HepG2 (cell line): Measurements from ENCODE around the gene MXD3. TPM values are rescaled to one million over a fixed set of nuclear protein-coding genes. Genes with fewer than 3 reads are reported as not detected.

Source experiments
- ARHGAP35 ChIP-seq: sonication (generic); formaldehyde crosslinking; IDR thresholded peaks from 2 replicates; pipeline ENCODE4 v1.9.0; 2022; ENCODE audit warnings: mild to moderate bottlenecking, inconsistent platforms, moderate library complexity, missing genetic modification reagents, borderline replicate concordance
- ATF4 ChIP-seq, 2 experiments: fragments of 450-650 bp in 1 of 2; sonication (generic) in 1 of 2; formaldehyde crosslinking; IDR thresholded peaks; 2 replicates each; pipeline versions ENCODE4 v1.5.0 to v1.8.0; 2020 to 2022; ENCODE audit warnings: mild to moderate bottlenecking in 1 of 2, missing genetic modification reagents in 1 of 2
- EP300 ChIP-seq, 3 experiments: sonication (generic) in 1 of 3; formaldehyde crosslinking in 1 of 3; IDR thresholded peaks; 2 replicates each; pipeline versions ENCODE4 v1.5.1 to v1.6.1; 2011 to 2020; ENCODE audit warnings: low read depth in 2 of 3, low read length in 2 of 3, borderline replicate concordance in 1 of 3, improper control_type of control experiment in 1 of 3, mild to moderate bottlenecking in 1 of 3, missing genetic modification reagents in 1 of 3, moderate library complexity in 1 of 3
- GRHL1 ChIP-seq: sonication (generic); formaldehyde crosslinking; conservative IDR thresholded peaks from 2 replicates; pipeline ENCODE4 v1.8.0; 2022; ENCODE audit warnings: missing genetic modification reagents
- KLF9 ChIP-seq: IDR thresholded peaks from 2 replicates; pipeline ENCODE4 v1.6.1; 2016; ENCODE audit warnings: low read depth
- MED13 ChIP-seq: sonication (generic); formaldehyde crosslinking; IDR thresholded peaks from 2 replicates; pipeline ENCODE4 v1.5.0; 2020; ENCODE audit warnings: missing genetic modification reagents
- NCOA5 ChIP-seq: sonication (generic); formaldehyde crosslinking; IDR thresholded peaks from 2 replicates; pipeline ENCODE4 v1.4.0; 2020; ENCODE audit warnings: missing genetic modification reagents
- PAXIP1 ChIP-seq: sonication (generic); formaldehyde crosslinking; conservative IDR thresholded peaks from 2 replicates; pipeline ENCODE4 v1.4.0; 2020; ENCODE audit warnings: mild to moderate bottlenecking, missing genetic modification reagents, moderate library complexity
- ZNF337 ChIP-seq: sonication (generic); formaldehyde crosslinking; IDR thresholded peaks from 2 replicates; pipeline ENCODE4 v1.5.1; 2020; ENCODE audit warnings: missing genetic modification reagents, low read depth, mild to moderate bottlenecking, borderline replicate concordance
- ZNF501 ChIP-seq: sonication (generic); formaldehyde crosslinking; IDR thresholded peaks from 2 replicates; pipeline ENCODE4 v1.5.1; 2020; ENCODE audit warnings: mild to moderate bottlenecking, moderate library complexity, missing genetic modification reagents
- ZNF563 ChIP-seq: sonication (generic); formaldehyde crosslinking; IDR thresholded peaks from 2 replicates; pipeline ENCODE4 v1.8.0; 2022; ENCODE audit warnings: mild to moderate bottlenecking, moderate library complexity, missing genetic modification reagents
- polyA plus RNA-seq, 8 experiments: library from polyadenylated mRNA; depleted of rRNA in 3 of 8; stranded (reverse) in 7 of 8; unstranded in 1 of 8; fragments of >200 nt; fragmentation: Illumina TruSeq in 4 of 8; extraction: Trizol in 4 of 8; gene quantifications; 2 replicates each; pipeline versions ENCODE4 v1.2.1 to v1.2.3, GENCODE V29; 2011 to 2016; ENCODE audit warnings: low read depth in 4 of 8, missing spikeins in 1 of 8, mixed read lengths in 1 of 8; ENCODE audit not compliant: insufficient read depth in 1 of 8
- total RNA-seq, 5 experiments: library from RNA; depleted of rRNA; stranded (reverse); fragments of >200 nt; fragmentation: Illumina TruSeq; extraction: Trizol; gene quantifications; 2 replicates each; pipeline ENCODE4 v1.2.3, GENCODE V29; 2016; ENCODE audit warnings: low read depth in 1 of 5

Gene MXD3
- total and polyA plus RNA-seq, 2 of the 13 experiments (the other 11 are each of a cell fraction or from before 2014, with no cell fraction given): 10.5 to 12.8 TPM

- TF ChIP-seq GRHL1 (CRISPR knock-in tag) (no peak), ZNF563 (CRISPR knock-in tag) (no peak), PAXIP1 (no peak), NCOA5 (CRISPR knock-in tag) (no peak), ZNF337 (CRISPR knock-in tag) (no peak), KLF9 (peak; percentile 59), MED13 (CRISPR knock-in tag) (no peak), ATF4 (CRISPR knock-in tag; IDR thresholded peaks at IDR 0.05) (no peak), ZNF501 (peak; percentile 98), EP300 (IDR thresholded peaks at IDR 0.05; ENCODE audit: low read depth in 2 of 2, low read length in 2 of 2) (no peak; a peak in 1 of 4 replicates), EP300 (CRISPR knock-in tag; IDR thresholded peaks at IDR 0.05; ENCODE audit: borderline replicate concordance) (no peak), ARHGAP35 (CRISPR knock-in tag) (no peak; the same call in 1 of the 2 replicates)
These were observed 40.0 kb upstream of the MXD3 start, which contains the start of gene LMAN2 (continued) for GRCh38 chr5:177351392-177352329.
